Measurements from ENCODE around the gene LIPC. TPM values are rescaled to one million over a fixed set of nuclear protein-coding genes. Genes with fewer than 3 reads are reported as not detected.

Gene LIPC
- total RNA-seq, result not detected
- polyA plus RNA-seq, result under 1 TPM in 1 of 3 donors, not detected in 2; 0.01 TPM
- long read RNA-seq, donor 1, result 0 reads
- long read RNA-seq, donor 2, partial matches to known transcripts, result 0 of 1 reads
- long read RNA-seq, donor 2, other reads (novel, unspliced or antisense), result 1 of 1 reads

- WGBS, 3 donors, result 81 to 89% (median 83%) methylated on average over 10 of the region's 10 CpGs
- Histone ChIP-seq H3K27me3 (ENCODE audit: insufficient read depth in 3 of 3, low read length in 2 of 3) (no peaks in the 10 kb centered on the region), H3K9me3 (no peaks in the 10 kb centered on the region), H3K27ac (no peak within 1 kb of the TSS), H3K4me1 (peaks cover 10% of the 10 kb centered on the region), H3K36me3 (ENCODE audit: insufficient read depth in 1 of 2, low read depth in 1 of 2) (no peaks in the 10 kb centered on the region), H3K4me3 (no peak within 1 kb of the TSS)
- ATAC-seq (no peak), DNase-seq (no peak)
- intact Hi-C loops (cut with DNase I), result loop anchor here in 1 of 2 donors (5.0 kb wide), 1 partner anchor 49 kb away; no protein-coding TSS in a partner anchor
- no peak for TF ChIP-seq CTCF (IDR thresholded peaks at IDR 0.05)
Observed at GRCh38 chr15:58431221-58432149, at the start of gene LIPC. Gene LIPC, plus strand, starts transcription at chr15:58431991. Its CDS starts 42 bp downstream, at chr15:58432033.

DNA sequence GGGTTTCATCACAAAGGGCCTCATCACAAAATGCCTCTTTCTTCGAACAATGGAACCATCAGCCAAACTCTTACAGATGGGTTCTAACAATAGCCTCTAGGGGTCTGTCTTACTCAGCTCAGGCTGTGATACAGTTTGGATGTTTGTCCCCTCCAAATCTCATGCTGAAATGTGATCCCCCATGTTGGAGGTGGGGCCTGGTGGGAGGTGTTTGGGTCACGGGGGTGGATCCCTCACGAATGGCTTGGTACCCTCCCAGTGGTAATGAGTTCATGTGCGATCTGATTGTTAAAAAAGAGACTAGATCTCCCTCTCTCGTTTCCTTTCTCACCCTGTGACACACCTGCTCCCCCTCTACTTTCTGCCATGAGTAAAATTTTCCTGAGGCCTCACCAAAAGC is 47.9 kb upstream of the LIPC start:
- 72 to 89% (median 72%) methylated on average over 5 of the region's 5 CpGs for WGBS, 3 donors
- intact Hi-C loops (cut with DNase I), result loop anchor here in 1 of 2 donors (5.0 kb wide), 1 partner anchor 48 kb away; the partner anchor contains the start of gene LIPC
- TF ChIP-seq CTCF (IDR thresholded peaks at IDR 0.05), result no peak
- no peak overlapping the region for H3K27ac ChIP-seq
- no peaks in the 10 kb centered on the region for H3K9me3 ChIP-seq
- no peaks in the 10 kb centered on the region for H3K27me3 ChIP-seq (ENCODE audit: insufficient read depth in 3 of 3, low read length in 2 of 3)
- no peaks in the 10 kb centered on the region for H3K4me1 ChIP-seq
- DNase-seq (no peak), ATAC-seq (no peak)
- no peaks in the 10 kb centered on the region for H3K36me3 ChIP-seq (ENCODE audit: insufficient read depth in 1 of 2, low read depth in 1 of 2)
- H3K4me3 ChIP-seq, result no peak overlapping the region

DNA sequence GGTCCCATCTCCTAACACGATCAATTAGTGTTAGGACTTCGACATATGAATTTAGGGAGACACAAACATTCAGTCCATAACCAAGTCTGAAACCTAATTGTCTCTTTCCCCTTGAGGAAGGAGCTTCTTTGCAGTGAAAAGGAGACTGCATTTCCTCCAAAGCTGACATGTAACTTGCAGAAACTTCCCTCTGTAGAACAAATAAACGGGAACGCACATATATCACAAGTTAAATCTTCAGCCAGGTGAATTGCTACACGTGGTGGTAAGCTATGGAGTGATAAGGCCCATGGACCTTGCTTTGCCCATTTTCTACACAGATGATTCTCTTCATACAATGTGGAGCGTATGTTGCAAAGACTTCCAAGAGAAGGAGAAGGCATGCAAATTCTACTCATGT is 47.1 kb upstream of the LIPC start:
- no peak overlapping the region for H3K4me3 ChIP-seq
- 94 to 95% (median 95%) methylated on average over 6 of the region's 6 CpGs for WGBS, 3 donors
- H3K27ac ChIP-seq, result no peak overlapping the region
- TF ChIP-seq CTCF (IDR thresholded peaks at IDR 0.05), result no peak
- ATAC-seq, result no peak
- H3K4me1 ChIP-seq, result no peaks in the 10 kb centered on the region
- H3K36me3 ChIP-seq (ENCODE audit: insufficient read depth in 1 of 2, low read depth in 1 of 2), result no peaks in the 10 kb centered on the region
- intact Hi-C loops (cut with DNase I), result loop anchor here in 1 of 2 donors (5.0 kb wide), 1 partner anchor 48 kb away; the partner anchor contains the start of gene LIPC
- DNase-seq, result no peak
- H3K9me3 ChIP-seq, result no peaks in the 10 kb centered on the region
- no peaks in the 10 kb centered on the region for H3K27me3 ChIP-seq (ENCODE audit: insufficient read depth in 3 of 3, low read length in 2 of 3)

DNA sequence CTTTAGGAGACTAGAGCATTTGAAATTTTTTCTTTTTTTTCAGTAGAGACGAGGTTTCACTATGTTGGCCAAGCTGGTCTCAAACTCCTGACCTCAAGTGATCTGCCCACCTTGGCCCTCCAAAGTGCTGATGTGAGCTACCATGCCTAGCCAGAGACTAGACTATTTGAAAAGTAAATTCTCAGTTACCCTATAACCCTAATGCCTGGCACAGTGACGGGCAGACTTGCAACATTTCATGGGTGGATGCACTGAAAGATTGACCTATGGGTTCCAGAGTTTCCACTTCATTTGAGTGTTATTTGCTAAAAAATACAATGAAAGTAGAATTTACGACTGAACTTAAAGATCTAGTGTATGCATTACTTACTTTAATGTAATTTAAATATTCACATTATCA is 45.7 kb upstream of the LIPC start:
- H3K4me3 ChIP-seq, result no peak overlapping the region
- no peak for ATAC-seq
- H3K4me1 ChIP-seq, result no peaks in the 10 kb centered on the region
- H3K27ac ChIP-seq, result no peak overlapping the region
- H3K9me3 ChIP-seq, result no peaks in the 10 kb centered on the region
- 94 to 98% (median 94%) methylated on average over 3 of the region's 3 CpGs for WGBS, 3 donors
- intact Hi-C loops (cut with DNase I), result no loop called here
- DNase-seq, result no peak
- H3K27me3 ChIP-seq (ENCODE audit: insufficient read depth in 3 of 3, low read length in 2 of 3), result no peaks in the 10 kb centered on the region
- no peaks in the 10 kb centered on the region for H3K36me3 ChIP-seq (ENCODE audit: insufficient read depth in 1 of 2, low read depth in 1 of 2)
- no peak for TF ChIP-seq CTCF (IDR thresholded peaks at IDR 0.05)
